ENCODE data around the gene DONSON.

- no peak for TF ChIP-seq ESRRA (IDR thresholded peaks at IDR 0.05; ENCODE audit: borderline replicate concordance, low read length)
- no peak for TF ChIP-seq CTCF (IDR thresholded peaks at IDR 0.05)
- no peak; the same call in 1 of the 2 replicates for TF ChIP-seq HOXA7 (CRISPR knock-in tag; IDR thresholded peaks at IDR 0.05)
- no peak for TF ChIP-seq RAD21 (conservative IDR thresholded peaks at IDR 0.05 in 1 of 2, IDR thresholded peaks at IDR 0.05 in 1 of 2)
- TF ChIP-seq MAFK (IDR thresholded peaks at IDR 0.05; ENCODE audit: partially characterized antibody), result peak; percentile 48
These were observed 45.6 kb downstream of the DONSON start, which contains the start of gene SON for GRCh38 chr21:33542640-33543504.
